DMS114 treated with DMSO at 0.1 percent for 48 hours (cell line): ENCODE results near the gene ULK2.
"Not testable (repeated sequence)": the region's sequence is repeated elsewhere in the genome, so short reads cannot be mapped to it uniquely, and the experiment has no call there.

Source experiments
- DNase-seq: peaks from one replicate; lab custom pipeline; 2025; ENCODE audit not compliant: unreplicated experiment; lab: John Stamatoyannopoulos, UW

Gene ULK2

GRCh38 chr17:19768046-19768782, 99.5 kb downstream of the ULK2 start:
- no peak for DNase-seq

GRCh38 chr17:19766421-19767270, 101.1 kb downstream of the ULK2 start:
- no peak for DNase-seq

- no peak for DNase-seq
Observed at GRCh38 chr17:19766016-19766415, 101.7 kb downstream of the ULK2 start.

GRCh38 chr17:19763991-19764390, 103.7 kb downstream of the ULK2 start:
- not testable (repeated sequence) for DNase-seq

- no peak for DNase-seq
Observed at GRCh38 chr17:19763416-19763815, 104.3 kb downstream of the ULK2 start.

- DNase-seq, result no peak
Observed at GRCh38 chr17:19762515-19762961, 105.2 kb downstream of the ULK2 start.

- DNase-seq, result no peak
Observed at GRCh38 chr17:19760746-19761145, 107.0 kb downstream of the ULK2 start.

- DNase-seq, result no peak
Observed at GRCh38 chr17:19759568-19760549, 107.9 kb downstream of the ULK2 start.

GRCh38 chr17:19757536-19758180, 110.1 kb downstream of the ULK2 start:
- DNase-seq, result no peak

GRCh38 chr17:19756546-19756945, 111.2 kb downstream of the ULK2 start:
- DNase-seq, result no peak

GRCh38 chr17:19755821-19756510, 111.8 kb downstream of the ULK2 start:
- no peak for DNase-seq

GRCh38 chr17:19755392-19755791, 112.3 kb downstream of the ULK2 start:
- DNase-seq, result no peak

GRCh38 chr17:19753661-19754463, 113.9 kb downstream of the ULK2 start:
- no peak for DNase-seq

- DNase-seq, result no peak
Observed at GRCh38 chr17:19753051-19753509, 114.7 kb downstream of the ULK2 start.

GRCh38 chr17:19752216-19753050, 115.3 kb downstream of the ULK2 start:
- DNase-seq, result no peak

GRCh38 chr17:19750835-19751234, 116.9 kb downstream of the ULK2 start:
- DNase-seq, result no peak

- no peak for DNase-seq
Observed at GRCh38 chr17:19750020-19750572, 117.6 kb downstream of the ULK2 start.

- no peak for DNase-seq
Observed at GRCh38 chr17:19748807-19749193, 118.9 kb downstream of the ULK2 start.
